A549 (cell line): ENCODE data around the gene SIRT7. TPM values are rescaled to one million over a fixed set of nuclear protein-coding genes. Genes with fewer than 3 reads are reported as not detected.

ENCODE experiments used
- ATAC-seq, 2 experiments: fragments of 200-7000 bp in 1 of 2; fragments of >200 bp in 1 of 2; cut with Nextera tagmentation in 1 of 2; cut with Tn5 transposase in 1 of 2; 3 replicates each; pipeline versions ENCODE4 v1.8.0 to v1.9.1; 2018 to 2020; ENCODE audit warnings: mild to moderate bottlenecking in 1 of 2, moderate library complexity in 1 of 2
- CTCF ChIA-PET: fragments of 300-600 bp; sonication (Branson Sonifier 250); formaldehyde crosslinking; extraction: SDS; loops from one replicate; lab custom pipeline; 2021; ENCODE audit warnings: antibody characterized with exemption, inconsistent platforms; lab: Yijun Ruan, JAX
- POLR2A ChIA-PET: fragments of 350-600 bp; formaldehyde crosslinking; extraction: SDS; loops from one replicate; lab custom pipeline; 2021; ENCODE audit warnings: antibody characterized with exemption, inconsistent platforms; lab: Yijun Ruan, JAX
- DNase-seq, 2 experiments: peaks; one replicate each; pipeline versions ENCODE4 v3.0.0 to v3.0.0-alpha.2; 2011 to 2016; ENCODE audit warnings: low read depth in 1 of 2, low spot score in 1 of 2
- FAIRE-seq: peaks from 2 replicates; lab custom pipeline; 2011; peaks lifted over from hg19 to GRCh38; lab: Jason Lieb, UNC
- H3K27ac ChIP-seq, 2 experiments: fragments of >200 bp; sonication (Bioruptor Twin); formaldehyde crosslinking; 3 replicates each; pipeline ENCODE4 v1.5.1; 2016 to 2017
- H3K4me1 ChIP-seq: fragments of >200 bp; sonication (Bioruptor Twin); formaldehyde crosslinking; 3 replicates; pipeline ENCODE4 v1.6.1; 2016
- H3K4me2 ChIP-seq: fragments of >200 bp; sonication (Bioruptor Twin); formaldehyde crosslinking; 3 replicates; pipeline ENCODE4 v1.6.1; 2016
- H3K4me3 ChIP-seq: fragments of >200 bp; sonication (Bioruptor Twin); formaldehyde crosslinking; 3 replicates; pipeline ENCODE4 v1.5.1; 2016
- H3K9me3 ChIP-seq: fragments of >200 bp; sonication (Bioruptor Twin); formaldehyde crosslinking; 3 replicates; pipeline ENCODE4 v1.6.1; 2016
- BHLHE40 ChIP-seq: IDR thresholded peaks from 2 replicates; pipeline ENCODE4 v1.6.1; 2012; ENCODE audit warnings: low read depth, low read length, inconsistent platforms
- CEBPB ChIP-seq, 2 experiments: fragments of >200 bp in 1 of 2; sonication (Bioruptor Twin) in 1 of 2; formaldehyde crosslinking in 1 of 2; IDR thresholded peaks; 2 replicates each; pipeline ENCODE4 v1.6.1; 2012 to 2016
- E2F6 ChIP-seq: IDR thresholded peaks from 2 replicates; pipeline ENCODE4 v1.6.1; 2012; ENCODE audit warnings: low read depth, borderline replicate concordance
- ELK1 ChIP-seq: fragments of 150-350 bp; IDR thresholded peaks from 2 replicates; pipeline ENCODE4 v1.6.1; 2014; ENCODE audit warnings: low read depth, mild to moderate bottlenecking, low read length
- EP300 ChIP-seq, 2 experiments: fragments of >200 bp; sonication (Bioruptor Twin); formaldehyde crosslinking; IDR thresholded peaks; 2 replicates in 1 of 2; 3 replicates in 1 of 2; pipeline ENCODE4 v1.6.1; 2016 to 2017
- FOXS1 ChIP-seq: fragments of 250-450 bp; sonication (Bioruptor Pico); IDR thresholded peaks from 2 replicates; pipeline ENCODE4 v1.5.0; 2020; ENCODE audit warnings: mild to moderate bottlenecking, moderate library complexity
- HDAC2 ChIP-seq: fragments of 200-600 bp; sonication (generic); IDR thresholded peaks from 2 replicates; pipeline ENCODE4 v1.6.1; 2016
- HEYL ChIP-seq: fragments of 250-450 bp; sonication (Bioruptor Pico); IDR thresholded peaks from 2 replicates; pipeline ENCODE4 v1.8.0; 2021; ENCODE audit warnings: mild to moderate bottlenecking, moderate library complexity
- HMGXB4 ChIP-seq: fragments of 250-450 bp; sonication (Bioruptor Pico); IDR thresholded peaks from 2 replicates; pipeline ENCODE4 v1.5.0; 2021; ENCODE audit warnings: mild to moderate bottlenecking, moderate library complexity, borderline replicate concordance
- HOXA7 ChIP-seq: fragments of 250-450 bp; sonication (Bioruptor Pico); IDR thresholded peaks from 2 replicates; pipeline ENCODE4 v1.5.0; 2020; ENCODE audit warnings: mild to moderate bottlenecking, moderate library complexity
- HOXB5 ChIP-seq: fragments of 250-450 bp; sonication (Bioruptor Pico); IDR thresholded peaks from 2 replicates; pipeline ENCODE4 v1.5.0; 2020; ENCODE audit warnings: mild to moderate bottlenecking, moderate library complexity
- JUN ChIP-seq, 2 experiments: fragments of >200 bp; sonication (Bioruptor Twin); formaldehyde crosslinking; IDR thresholded peaks; 2 replicates in 1 of 2; 3 replicates in 1 of 2; pipeline ENCODE4 v1.6.1; 2016 to 2017
- MAZ ChIP-seq: fragments of 150-350 bp; IDR thresholded peaks from 2 replicates; pipeline ENCODE4 v1.6.1; 2014; ENCODE audit warnings: antibody characterized with exemption, low read depth, low read length, borderline replicate concordance
- MYC ChIP-seq: IDR thresholded peaks from 2 replicates; pipeline ENCODE4 v1.6.1; 2012; ENCODE audit warnings: mild to moderate bottlenecking, inconsistent platforms, low read length, improper control_type of control experiment, borderline replicate concordance
- NR3C1 ChIP-seq: fragments of >200 bp; sonication (Bioruptor Twin); formaldehyde crosslinking; IDR thresholded peaks from 3 replicates; pipeline ENCODE4 v1.6.1; 2017
- RAD21 ChIP-seq, 2 experiments: fragments of >200 bp in 1 of 2; sonication (Bioruptor Twin) in 1 of 2; formaldehyde crosslinking in 1 of 2; IDR thresholded peaks in 1 of 2; conservative IDR thresholded peaks in 1 of 2; 2 replicates in 1 of 2; 3 replicates in 1 of 2; pipeline ENCODE4 v1.6.1; 2012 to 2018; ENCODE audit warnings: inconsistent platforms in 1 of 2
- RARB ChIP-seq: fragments of 250-450 bp; sonication (Bioruptor Pico); IDR thresholded peaks from 2 replicates; pipeline ENCODE4 v1.8.0; 2021; ENCODE audit warnings: mild to moderate bottlenecking, moderate library complexity
- RCOR1 ChIP-seq: fragments of 150-350 bp; IDR thresholded peaks from 2 replicates; pipeline ENCODE4 v1.6.1; 2014; ENCODE audit warnings: antibody characterized with exemption, low read length, low read depth
- SMC3 ChIP-seq: fragments of >200 bp; sonication (Bioruptor Twin); formaldehyde crosslinking; IDR thresholded peaks from 3 replicates; pipeline ENCODE4 v1.6.1; 2018; ENCODE audit warnings: inconsistent platforms
- ZC3H11A ChIP-seq: fragments of 450-650 bp; IDR thresholded peaks from 2 replicates; pipeline ENCODE4 v1.6.1; 2014; ENCODE audit warnings: antibody characterized with exemption, mild to moderate bottlenecking
- WGBS: methylation state at CpG from one replicate; pipeline ENCODE4 v1.1.6; 2017; ENCODE audit errors: missing lambda C conversion rate; 5-methylcytosine and 5-hydroxymethylcytosine counted together
- polyA plus RNA-seq, 4 experiments: library from polyadenylated mRNA; depleted of rRNA in 3 of 4; stranded (reverse); fragments of >200 nt; fragmentation: RNase III in 1 of 4; extraction: RNeasy Plus Mini Kit Qiagen cat#74134 plus additional on column Dnase treatment in 1 of 4; gene quantifications; 2 replicates in 3 of 4; 3 replicates in 1 of 4; pipeline ENCODE4 v1.2.3, GENCODE V29; 2011 to 2017
- TF ChIP-seq, protein P1 (sequence below): fragments of >200 bp; sonication (Bioruptor Twin); formaldehyde crosslinking; IDR thresholded peaks from 3 replicates; pipeline ENCODE4 v1.5.1; 2016
- TF ChIP-seq, protein P2 (sequence below): fragments of 450-650 bp; IDR thresholded peaks from 2 replicates; pipeline ENCODE4 v1.6.1; 2014; ENCODE audit warnings: antibody characterized with exemption

The SIRT7 gene
- polyA plus RNA-seq, 2 of the 4 experiments (the other 2 are of a cell fraction) = 9.8 to 35.2 TPM

DNA sequence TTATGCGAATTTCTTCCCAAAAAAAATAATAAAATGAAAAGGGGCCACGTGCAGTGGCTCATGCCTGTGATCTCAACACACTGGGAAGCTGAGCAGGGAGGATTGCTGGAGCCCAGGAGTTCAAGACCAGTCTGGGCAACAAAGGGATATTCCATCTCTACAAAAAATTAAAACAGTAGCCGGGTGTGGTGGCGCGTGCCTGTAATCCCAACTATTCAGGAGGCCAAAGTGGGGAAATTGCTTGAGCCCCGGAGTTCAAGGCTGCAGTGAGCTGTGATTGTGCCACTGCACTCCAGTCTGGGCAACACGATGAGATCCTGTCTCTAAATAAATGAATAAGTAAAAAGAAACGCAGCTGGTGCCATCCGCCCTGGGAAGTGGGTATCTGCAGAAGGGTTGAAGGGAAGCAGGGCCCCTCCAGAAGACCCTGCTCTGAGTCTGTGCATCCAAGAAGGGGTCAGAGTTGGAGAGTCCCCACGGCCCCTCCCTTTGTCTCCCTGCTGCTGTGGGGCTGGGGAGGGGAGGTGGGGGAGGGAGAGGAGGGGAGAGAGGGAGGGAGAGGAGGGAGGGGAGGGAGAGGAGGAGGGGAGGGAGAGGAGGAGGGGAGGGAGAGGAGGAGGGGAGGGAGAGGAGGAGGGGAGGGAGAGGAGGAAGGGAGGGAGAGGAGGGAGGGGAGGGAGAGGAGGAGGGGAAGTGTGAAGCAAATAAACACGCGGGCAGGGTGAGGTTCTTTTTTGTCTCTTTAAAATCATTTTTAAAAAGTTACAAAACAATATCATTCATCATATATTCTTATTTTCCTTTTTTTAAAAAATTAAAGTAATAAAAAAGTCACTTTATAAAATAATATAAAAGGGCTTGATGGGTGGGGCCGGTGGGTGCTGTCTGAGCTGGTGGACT lies 34.1 kb upstream of the SIRT7 start:
- no peaks in the 10 kb centered on the region for H3K9me3 ChIP-seq
- WGBS = 63% methylated on average over 13 of the region's 13 CpGs
- DNase-seq = no peak
- ChIA-PET CTCF (interaction anchor here (0.7 to 17.3 kb wide), 7 partner anchors 9 to 91 kb away, joined by 3 to 170 read pairs (median 7); partner anchors contain the start of genes CENPX, LRRC45, MAFG and NOTUM), POLR2A (no interaction called here)
- H3K4me3 ChIP-seq = no peak overlapping the region
- no peak overlapping the region for H3K27ac ChIP-seq
- no peak overlapping the region for H3K4me2 ChIP-seq
- ATAC-seq = no peak
- H3K4me1 ChIP-seq = no peaks in the 10 kb centered on the region
- no peak for TF ChIP-seq FOXS1
- TF ChIP-seq RARB (CRISPR knock-in tag) = no peak
- TF ChIP-seq NR3C1 = no peak
- no peak for TF ChIP-seq EP300 (IDR thresholded peaks at IDR 0.05)
- no peak for TF ChIP-seq JUN (IDR thresholded peaks at IDR 0.05)
- TF ChIP-seq HOXB5 (CRISPR knock-in tag) = no peak
- TF ChIP-seq RCOR1 = no peak
- no peak for TF ChIP-seq RAD21 (conservative IDR thresholded peaks at IDR 0.05 in 1 of 2, IDR thresholded peaks at IDR 0.05 in 1 of 2)
- no peak for FAIRE-seq

DNA sequence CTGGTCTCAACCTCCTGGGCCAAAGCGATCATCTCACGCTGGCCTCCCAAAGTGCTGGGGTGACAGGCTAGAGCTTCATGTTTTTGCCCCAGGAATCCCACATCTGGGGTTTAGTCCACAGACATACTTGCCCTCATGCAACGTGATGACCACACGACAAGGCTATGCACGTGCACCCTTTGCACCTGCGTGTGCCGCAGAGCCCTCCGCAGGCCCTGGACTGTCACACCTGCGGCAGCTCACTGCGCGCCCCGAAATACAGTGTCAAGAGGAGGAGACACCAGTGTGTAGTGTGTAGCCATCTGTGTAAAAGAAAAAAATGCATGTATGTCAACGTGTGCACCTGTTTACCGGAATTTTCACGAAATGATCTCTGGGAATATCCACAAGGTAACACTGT lies 32.5 kb upstream of the SIRT7 start:
- 86% methylated on average over 15 of the region's 15 CpGs for WGBS

More for the DNA sequence above, 32.5 kb upstream of the SIRT7 start:
- H3K27ac ChIP-seq = no peak overlapping the region
- H3K9me3 ChIP-seq = no peaks in the 10 kb centered on the region
- H3K4me3 ChIP-seq = no peak overlapping the region
- no peaks in the 10 kb centered on the region for H3K4me1 ChIP-seq
- no peak overlapping the region for H3K4me2 ChIP-seq
- ATAC-seq = no peak
- POLR2A ChIA-PET = no interaction called here
- no peak for TF ChIP-seq CEBPB (IDR thresholded peaks at IDR 0.05)
- TF ChIP-seq HOXB5 (CRISPR knock-in tag) = no peak
- TF ChIP-seq MAZ = no peak
- no peak for TF ChIP-seq E2F6
- TF ChIP-seq JUN (IDR thresholded peaks at IDR 0.05) = no peak
- no peak for TF ChIP-seq ZC3H11A
- no peak for TF ChIP-seq ELK1
- no peak for TF ChIP-seq BHLHE40
- no peak for TF ChIP-seq HEYL
- TF ChIP-seq, protein P1, sequence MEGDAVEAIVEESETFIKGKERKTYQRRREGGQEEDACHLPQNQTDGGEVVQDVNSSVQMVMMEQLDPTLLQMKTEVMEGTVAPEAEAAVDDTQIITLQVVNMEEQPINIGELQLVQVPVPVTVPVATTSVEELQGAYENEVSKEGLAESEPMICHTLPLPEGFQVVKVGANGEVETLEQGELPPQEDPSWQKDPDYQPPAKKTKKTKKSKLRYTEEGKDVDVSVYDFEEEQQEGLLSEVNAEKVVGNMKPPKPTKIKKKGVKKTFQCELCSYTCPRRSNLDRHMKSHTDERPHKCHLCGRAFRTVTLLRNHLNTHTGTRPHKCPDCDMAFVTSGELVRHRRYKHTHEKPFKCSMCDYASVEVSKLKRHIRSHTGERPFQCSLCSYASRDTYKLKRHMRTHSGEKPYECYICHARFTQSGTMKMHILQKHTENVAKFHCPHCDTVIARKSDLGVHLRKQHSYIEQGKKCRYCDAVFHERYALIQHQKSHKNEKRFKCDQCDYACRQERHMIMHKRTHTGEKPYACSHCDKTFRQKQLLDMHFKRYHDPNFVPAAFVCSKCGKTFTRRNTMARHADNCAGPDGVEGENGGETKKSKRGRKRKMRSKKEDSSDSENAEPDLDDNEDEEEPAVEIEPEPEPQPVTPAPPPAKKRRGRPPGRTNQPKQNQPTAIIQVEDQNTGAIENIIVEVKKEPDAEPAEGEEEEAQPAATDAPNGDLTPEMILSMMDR = no peak
- TF ChIP-seq SMC3 = no peak
- no peak for TF ChIP-seq HDAC2
- no peak for TF ChIP-seq HMGXB4 (CRISPR knock-in tag)
- no peak for TF ChIP-seq HOXA7
- no peak for TF ChIP-seq MYC
- TF ChIP-seq, protein P2, sequence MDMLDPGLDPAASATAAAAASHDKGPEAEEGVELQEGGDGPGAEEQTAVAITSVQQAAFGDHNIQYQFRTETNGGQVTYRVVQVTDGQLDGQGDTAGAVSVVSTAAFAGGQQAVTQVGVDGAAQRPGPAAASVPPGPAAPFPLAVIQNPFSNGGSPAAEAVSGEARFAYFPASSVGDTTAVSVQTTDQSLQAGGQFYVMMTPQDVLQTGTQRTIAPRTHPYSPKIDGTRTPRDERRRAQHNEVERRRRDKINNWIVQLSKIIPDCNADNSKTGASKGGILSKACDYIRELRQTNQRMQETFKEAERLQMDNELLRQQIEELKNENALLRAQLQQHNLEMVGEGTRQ = no peak
- DNase-seq = no peak
- FAIRE-seq = no peak
- CTCF ChIA-PET = interaction anchor here (0.6 to 17.3 kb wide), 8 partner anchors 9 to 149 kb away, joined by 3 to 170 read pairs (median 4); partner anchors contain the start of genes CENPX, LRRC45 and NOTUM
